ENCODE measurements around the gene PEX26. TPM values are rescaled to one million over a fixed set of nuclear protein-coding genes. Genes with fewer than 3 reads are reported as not detected.

Gene PEX26
- total and polyA plus RNA-seq, 2 donors (not counting 1 experiment from before 2014, with no cell fraction given): 10.9 to 33.4 TPM

DNA sequence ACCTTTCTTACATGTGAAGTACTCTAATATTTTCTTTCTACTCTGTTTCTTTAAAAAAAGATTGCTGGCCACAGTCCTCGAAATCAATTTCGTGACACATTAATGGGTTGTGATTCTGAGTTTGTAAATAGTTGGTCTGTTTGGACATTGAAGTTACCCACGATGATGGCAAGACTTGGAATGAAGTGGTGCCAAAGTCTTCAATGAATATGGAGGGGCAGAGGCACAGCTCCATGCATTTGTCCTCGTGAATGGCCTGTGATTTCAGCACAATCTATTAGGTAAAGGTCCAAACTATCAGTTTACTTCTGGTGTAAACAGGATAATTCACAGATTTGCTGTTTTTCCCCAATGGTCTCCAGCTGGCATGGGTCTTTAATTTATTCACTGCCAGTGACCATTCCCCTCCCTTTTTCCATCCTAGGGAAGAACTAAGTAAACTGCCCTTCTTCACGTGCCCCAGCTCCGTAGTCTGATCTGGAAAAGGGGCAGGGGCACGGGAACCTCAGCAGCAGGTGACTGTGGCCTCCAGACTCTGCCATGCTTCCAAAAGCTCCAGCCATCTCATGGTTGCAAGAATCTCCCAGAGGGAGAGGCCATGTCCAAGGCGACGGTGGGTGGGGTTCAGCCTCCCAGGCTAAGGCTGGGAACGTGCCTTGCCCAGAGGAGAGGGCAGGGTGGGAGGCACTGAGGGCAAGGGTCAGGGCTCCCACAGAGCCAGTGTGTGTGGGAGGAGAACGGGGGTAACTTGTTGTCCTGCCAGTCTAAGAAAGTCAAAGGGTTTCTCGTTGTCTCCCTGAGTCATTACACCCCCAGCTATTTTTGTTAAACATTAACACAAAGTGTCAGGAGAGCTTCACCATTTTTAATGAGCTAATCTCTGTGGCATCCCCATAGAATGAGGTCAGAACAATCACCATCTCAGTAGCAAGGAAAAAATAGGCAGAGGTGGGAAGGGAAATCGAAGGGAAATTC is 16.9 kb upstream of the PEX26 start:
- H3K27ac Mint-ChIP-seq: no peak overlapping the region
- TF ChIP-seq CTCF (IDR thresholded peaks at IDR 0.05) (no peak), EZH2 (IDR thresholded peaks at IDR 0.05; ENCODE audit: borderline replicate concordance, insufficient read depth, low read depth, low read length, poor library complexity, severe bottlenecking) (no peak)
- no peaks in the 10 kb centered on the region for H3K36me3 ChIP-seq (replicated peaks in 1 of 2; ENCODE audit: control extremely low read depth in 1 of 2, control insufficient read depth in 1 of 2, extremely low read depth in 1 of 2, insufficient read depth in 2 of 2, low read length in 1 of 2)
- intact Hi-C loops (cut with micrococcal nuclease): no loop called here
- H3K9me3 Mint-ChIP-seq (ENCODE audit: insufficient read depth): no peaks in the 10 kb centered on the region
- H3K9ac ChIP-seq (ENCODE audit: low read length): no peak overlapping the region
- DNase-seq (no peak), ATAC-seq (ENCODE audit: low read depth) (no peak)
- WGBS (ENCODE audit: insufficient coverage): 94% methylated on average over 8 of the region's 13 CpGs
- no peak overlapping the region for H3K4me2 ChIP-seq (replicated peaks; ENCODE audit: low read depth, low read length, poor library complexity, severe bottlenecking)
- no peaks in the 10 kb centered on the region for H3K27me3 Mint-ChIP-seq
- no peak overlapping the region for H3K4me3 Mint-ChIP-seq
- H3K4me3 ChIP-seq (ENCODE audit: control extremely low read depth in 1 of 5, extremely low read depth in 1 of 5, insufficient read depth in 1 of 5, low read depth in 2 of 5, low read length in 4 of 5): no peak overlapping the region
- H4K20me1 ChIP-seq (ENCODE audit: control insufficient read depth, insufficient read depth, low read length, poor library complexity, severe bottlenecking): no peaks in the 10 kb centered on the region
- ChIA-PET CTCF (interaction anchor here (0.9 to 1.1 kb wide), 2 partner anchors 15 to 60 kb away, joined by 3 to 4 read pairs; no protein-coding TSS in a partner anchor), POLR2A (interaction anchor here (0.7 kb wide), 1 partner anchor 13 kb away, joined by 4 read pairs; no protein-coding TSS in a partner anchor)
- H3K27ac ChIP-seq (ENCODE audit: low read length in 2 of 2): no peak overlapping the region
- H3K27me3 ChIP-seq (replicated peaks in 1 of 4; ENCODE audit: control extremely low read depth in 1 of 4, control insufficient read depth in 3 of 4, insufficient read depth in 4 of 4, low read length in 3 of 4): no peaks in the 10 kb centered on the region
- no peak overlapping the region for H2AFZ ChIP-seq (ENCODE audit: insufficient read depth, low read depth, low read length, poor library complexity, severe bottlenecking)
- peaks cover 37 to 52% of the 10 kb centered on the region in 2 donors for H3K4me1 ChIP-seq (ENCODE audit: control insufficient read depth in 2 of 2, insufficient read depth in 2 of 2, low read length in 2 of 2)
- peaks cover 51% of the 10 kb centered on the region for H3K4me1 Mint-ChIP-seq
- H3K9me3 ChIP-seq (ENCODE audit: control extremely low read depth in 1 of 3, control insufficient read depth in 2 of 3, insufficient read depth in 1 of 3, low read length in 2 of 3): no peaks in the 10 kb centered on the region
- H3K79me2 ChIP-seq (ENCODE audit: control insufficient read depth, insufficient read depth, low read length): peaks cover 3% of the 10 kb centered on the region

DNA sequence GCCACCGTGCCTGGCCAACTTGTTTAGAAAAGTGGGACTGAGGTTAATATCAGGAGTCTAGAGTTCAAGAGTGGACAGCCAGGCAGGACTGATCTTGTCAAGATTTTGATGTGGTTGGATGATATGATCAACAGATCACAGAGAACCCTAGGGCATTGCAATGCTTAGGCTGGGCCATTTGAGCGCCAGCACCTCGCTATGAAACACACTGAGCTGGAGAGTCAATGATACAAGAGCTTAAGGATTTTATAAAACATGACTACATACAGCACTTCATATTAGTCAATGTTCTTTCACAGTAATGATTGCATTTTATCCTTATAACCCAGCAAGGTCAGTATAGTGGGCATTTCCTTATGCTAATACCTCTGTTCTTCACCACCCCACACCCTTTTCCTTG is 15.4 kb upstream of the PEX26 start:
- no peak overlapping the region for H3K27ac Mint-ChIP-seq
- no peak for TF ChIP-seq CTCF (IDR thresholded peaks at IDR 0.05)
- TF ChIP-seq EZH2 (IDR thresholded peaks at IDR 0.05; ENCODE audit: borderline replicate concordance, insufficient read depth, low read depth, low read length, poor library complexity, severe bottlenecking): no peak
- ATAC-seq (ENCODE audit: low read depth): no peak

More for the DNA sequence above, 15.4 kb upstream of the PEX26 start:
- no peaks in the 10 kb centered on the region for H3K9me3 Mint-ChIP-seq (ENCODE audit: insufficient read depth)
- Histone ChIP-seq H3K27ac (ENCODE audit: low read length in 2 of 2) (no peak overlapping the region), H4K20me1 (ENCODE audit: control insufficient read depth, insufficient read depth, low read length, poor library complexity, severe bottlenecking) (no peaks in the 10 kb centered on the region), H3K27me3 (replicated peaks in 1 of 4; ENCODE audit: control extremely low read depth in 1 of 4, control insufficient read depth in 3 of 4, insufficient read depth in 4 of 4, low read length in 3 of 4) (no peaks in the 10 kb centered on the region), H2AFZ (ENCODE audit: insufficient read depth, low read depth, low read length, poor library complexity, severe bottlenecking) (no peak overlapping the region), H3K4me1 (ENCODE audit: control insufficient read depth in 2 of 2, insufficient read depth in 2 of 2, low read length in 2 of 2) (peaks cover 37 to 52% of the 10 kb centered on the region in 2 donors), H3K36me3 (replicated peaks in 1 of 2; ENCODE audit: control extremely low read depth in 1 of 2, control insufficient read depth in 1 of 2, extremely low read depth in 1 of 2, insufficient read depth in 2 of 2, low read length in 1 of 2) (no peaks in the 10 kb centered on the region), H3K9ac (ENCODE audit: low read length) (no peak overlapping the region), H3K79me2 (ENCODE audit: control insufficient read depth, insufficient read depth, low read length) (peaks cover 3% of the 10 kb centered on the region), H3K4me3 (ENCODE audit: control extremely low read depth in 1 of 5, extremely low read depth in 1 of 5, insufficient read depth in 1 of 5, low read depth in 2 of 5, low read length in 4 of 5) (no peak overlapping the region), H3K4me2 (replicated peaks; ENCODE audit: low read depth, low read length, poor library complexity, severe bottlenecking) (no peak overlapping the region), H3K9me3 (ENCODE audit: control extremely low read depth in 1 of 3, control insufficient read depth in 2 of 3, insufficient read depth in 1 of 3, low read length in 2 of 3) (no peaks in the 10 kb centered on the region)
- no peak overlapping the region for H3K4me3 Mint-ChIP-seq
- H3K4me1 Mint-ChIP-seq: peaks cover 53% of the 10 kb centered on the region
- CTCF ChIA-PET: interaction anchor here (1.1 to 2.0 kb wide), 4 partner anchors 14 to 321 kb away, joined by 3 to 17 read pairs (median 4); no protein-coding TSS in a partner anchor
- intact Hi-C loops (cut with micrococcal nuclease): no loop called here
- POLR2A ChIA-PET: no interaction called here
- 100% methylated on average over 3 of the region's 3 CpGs for WGBS (ENCODE audit: insufficient coverage)
- DNase-seq: no peak
- no peaks in the 10 kb centered on the region for H3K27me3 Mint-ChIP-seq

All from B cell (primary cell).